Measurements from ENCODE around the gene PLVAP. TPM values are rescaled to one million over a fixed set of nuclear protein-coding genes. Genes with fewer than 3 reads are reported as not detected.

PLVAP gene
- total RNA-seq, 4 donors from 2014 or later: 25.5 to 83.1 (median 26.6) TPM

DNA sequence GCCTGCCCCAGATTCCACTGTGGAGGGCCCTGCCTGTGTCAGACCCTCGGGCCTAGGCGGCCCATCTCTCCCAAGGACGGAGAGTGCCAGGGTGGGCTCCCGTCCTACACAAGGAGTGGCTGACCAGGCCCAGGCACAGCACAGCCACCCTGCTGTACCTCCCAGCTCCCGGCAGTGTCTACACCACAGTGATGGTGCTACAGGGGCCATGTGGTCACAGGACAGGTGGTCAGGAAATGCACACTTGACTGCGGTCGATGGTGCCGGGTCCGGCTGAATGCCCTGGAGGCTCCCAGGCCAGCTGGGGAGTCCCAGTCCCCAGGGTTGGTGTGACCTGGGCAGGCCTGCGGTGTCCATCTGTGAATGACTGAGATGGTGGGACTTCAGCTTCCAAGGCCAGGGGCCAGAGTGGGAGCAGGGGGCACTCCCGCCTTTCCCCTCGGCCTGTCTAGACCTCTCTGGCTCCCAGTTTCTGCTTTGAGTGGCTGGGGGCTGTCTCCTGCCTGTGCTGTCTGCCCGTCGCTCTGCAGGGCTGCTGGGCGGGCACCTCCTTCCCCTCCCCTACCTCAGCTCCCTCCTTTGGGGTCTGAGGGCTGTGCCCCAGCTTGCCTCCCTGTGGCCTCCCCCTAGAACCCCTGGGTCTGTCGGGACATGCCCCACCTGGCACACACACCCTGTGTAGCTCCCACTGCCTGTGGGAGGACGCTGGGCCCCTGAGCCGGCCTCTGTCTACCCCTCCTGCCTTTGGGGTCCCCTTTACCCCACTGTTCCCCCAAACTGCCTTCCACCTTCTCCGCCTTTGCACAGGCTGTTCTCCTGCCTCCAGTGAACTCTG lies 55.3 kb downstream of the PLVAP start:
- DNase-seq (ENCODE audit: low spot score in 2 of 2): no peak
- Histone ChIP-seq H3K36me3 (peaks cover 41% of the 10 kb centered on the region), H3K9me3 (no peaks in the 10 kb centered on the region), H3K27me3 (no peaks in the 10 kb centered on the region), H3K4me3 (no peak overlapping the region), H3K27ac (no peak overlapping the region), H3K4me1 (peaks cover 22% of the 10 kb centered on the region)
- TF ChIP-seq EP300 (IDR thresholded peaks at IDR 0.05) (no peak), POLR2AphosphoS5 (IDR thresholded peaks at IDR 0.05) (no peak), POLR2A (IDR thresholded peaks at IDR 0.05) (no peak)
- TF ChIP-seq, protein P1, sequence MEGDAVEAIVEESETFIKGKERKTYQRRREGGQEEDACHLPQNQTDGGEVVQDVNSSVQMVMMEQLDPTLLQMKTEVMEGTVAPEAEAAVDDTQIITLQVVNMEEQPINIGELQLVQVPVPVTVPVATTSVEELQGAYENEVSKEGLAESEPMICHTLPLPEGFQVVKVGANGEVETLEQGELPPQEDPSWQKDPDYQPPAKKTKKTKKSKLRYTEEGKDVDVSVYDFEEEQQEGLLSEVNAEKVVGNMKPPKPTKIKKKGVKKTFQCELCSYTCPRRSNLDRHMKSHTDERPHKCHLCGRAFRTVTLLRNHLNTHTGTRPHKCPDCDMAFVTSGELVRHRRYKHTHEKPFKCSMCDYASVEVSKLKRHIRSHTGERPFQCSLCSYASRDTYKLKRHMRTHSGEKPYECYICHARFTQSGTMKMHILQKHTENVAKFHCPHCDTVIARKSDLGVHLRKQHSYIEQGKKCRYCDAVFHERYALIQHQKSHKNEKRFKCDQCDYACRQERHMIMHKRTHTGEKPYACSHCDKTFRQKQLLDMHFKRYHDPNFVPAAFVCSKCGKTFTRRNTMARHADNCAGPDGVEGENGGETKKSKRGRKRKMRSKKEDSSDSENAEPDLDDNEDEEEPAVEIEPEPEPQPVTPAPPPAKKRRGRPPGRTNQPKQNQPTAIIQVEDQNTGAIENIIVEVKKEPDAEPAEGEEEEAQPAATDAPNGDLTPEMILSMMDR (IDR thresholded peaks at IDR 0.05): no peak
- WGBS: 83% methylated on average over 10 of the region's 19 CpGs

DNA sequence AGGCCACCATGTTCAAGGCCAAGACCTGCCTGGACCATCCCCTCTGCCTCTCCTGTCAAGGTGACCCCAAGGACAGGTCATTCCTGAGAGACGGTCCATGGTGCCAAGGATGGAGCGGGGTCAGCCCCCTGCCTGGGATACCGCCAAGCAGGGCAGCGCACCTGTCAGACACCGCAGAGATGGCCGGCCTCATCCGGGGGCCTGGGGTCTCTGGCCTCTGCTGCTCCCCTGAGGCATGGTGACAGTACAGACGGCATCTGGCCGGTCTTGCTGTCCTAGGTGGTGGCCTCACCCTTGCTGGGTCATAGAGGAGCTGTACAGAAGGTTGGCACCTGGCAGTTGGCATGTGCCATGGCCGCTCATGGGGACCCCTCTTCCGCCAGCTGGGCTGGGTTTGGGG lies 56.7 kb downstream of the PLVAP start:
- Histone ChIP-seq H3K9me3 (no peaks in the 10 kb centered on the region), H3K27me3 (no peaks in the 10 kb centered on the region), H3K4me1 (peaks cover 12% of the 10 kb centered on the region), H3K27ac (no peak overlapping the region), H3K4me3 (no peak overlapping the region), H3K36me3 (peaks cover 51% of the 10 kb centered on the region)
- TF ChIP-seq, protein P1 (IDR thresholded peaks at IDR 0.05): no peak
- no peak for TF ChIP-seq POLR2AphosphoS5 (IDR thresholded peaks at IDR 0.05)
- TF ChIP-seq POLR2A (IDR thresholded peaks at IDR 0.05): no peak
- no peak for TF ChIP-seq EP300 (IDR thresholded peaks at IDR 0.05)
- DNase-seq (ENCODE audit: low spot score in 2 of 2): no peak
- WGBS: 100% methylated on average over 1 of the region's 11 CpGs

DNA sequence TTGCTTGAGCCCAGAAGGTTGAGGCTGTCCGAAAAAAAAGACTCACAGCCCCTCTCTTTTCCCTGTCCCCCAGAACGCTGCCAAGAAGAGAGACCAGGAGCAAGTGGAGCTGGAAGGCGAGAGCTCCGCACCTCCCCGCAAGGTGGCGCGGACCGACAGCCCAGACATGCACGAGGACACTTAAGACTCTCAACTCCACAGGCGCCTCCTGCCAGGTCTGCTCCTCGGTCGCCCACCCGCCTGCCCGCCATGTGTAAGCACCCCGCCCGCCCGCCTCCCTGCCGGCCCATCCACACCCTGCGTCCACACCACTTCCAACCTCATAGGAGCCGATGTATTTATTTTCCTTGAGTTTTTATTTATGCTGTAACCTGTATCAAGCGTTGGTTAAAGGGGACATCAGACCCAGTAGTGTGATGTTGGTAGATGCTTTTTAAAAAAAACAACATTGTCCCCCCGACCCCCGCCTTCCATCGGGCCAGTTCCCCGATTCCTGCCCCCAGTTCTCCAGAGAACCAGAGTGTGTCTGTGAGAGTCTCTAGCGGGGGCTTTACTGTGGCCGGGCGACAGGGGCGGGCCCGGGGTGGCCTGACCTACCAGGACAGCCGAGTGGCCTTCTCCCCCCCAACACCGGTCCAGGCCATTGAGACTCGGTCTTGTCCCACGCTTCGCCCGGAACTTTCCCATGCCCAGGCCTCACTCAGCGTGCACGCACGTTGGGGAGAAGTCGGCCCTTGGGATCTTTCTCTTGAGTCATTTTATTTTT lies 57.5 kb downstream of the PLVAP start:
- Histone ChIP-seq H3K27ac (no peak overlapping the region), H3K27me3 (no peaks in the 10 kb centered on the region), H3K36me3 (peaks cover 51% of the 10 kb centered on the region), H3K4me1 (peaks cover 12% of the 10 kb centered on the region), H3K9me3 (no peaks in the 10 kb centered on the region), H3K4me3 (no peak overlapping the region)
- no peak for DNase-seq (ENCODE audit: low spot score in 2 of 2)
- 93% methylated on average over 34 of the region's 40 CpGs for WGBS
- no peak for TF ChIP-seq EP300 (IDR thresholded peaks at IDR 0.05)
- TF ChIP-seq, protein P1 (IDR thresholded peaks at IDR 0.05): no peak
- TF ChIP-seq POLR2A (IDR thresholded peaks at IDR 0.05): no peak
- no peak for TF ChIP-seq POLR2AphosphoS5 (IDR thresholded peaks at IDR 0.05)

DNA sequence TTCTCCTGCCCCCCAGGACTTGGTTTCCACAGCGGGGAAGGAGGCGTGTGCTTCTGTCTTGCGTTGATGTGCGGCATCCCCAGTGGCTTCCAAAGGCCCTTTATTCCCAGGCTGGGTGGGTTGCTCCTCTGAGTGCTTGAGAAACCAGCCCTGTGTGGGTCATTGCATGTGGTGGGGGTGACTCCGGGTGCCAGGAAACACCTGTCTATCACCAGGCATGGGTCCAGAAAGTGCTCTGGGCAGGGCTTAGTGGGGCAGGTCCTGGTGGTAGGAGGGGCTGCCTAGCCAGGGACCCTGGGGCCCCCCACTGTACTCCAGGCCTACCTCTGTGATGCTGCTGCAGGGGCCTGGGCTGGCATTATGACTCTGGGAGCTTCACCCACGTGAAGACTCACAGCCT lies 58.2 kb downstream of the PLVAP start:
- Histone ChIP-seq H3K4me3 (no peak overlapping the region), H3K9me3 (no peaks in the 10 kb centered on the region), H3K27me3 (no peaks in the 10 kb centered on the region), H3K36me3 (peaks cover 57% of the 10 kb centered on the region), H3K4me1 (peaks cover 7% of the 10 kb centered on the region), H3K27ac (no peak overlapping the region)
- WGBS: 98% methylated on average over 4 of the region's 6 CpGs
- DNase-seq (ENCODE audit: low spot score in 2 of 2): no peak
- no peak for TF ChIP-seq POLR2A (IDR thresholded peaks at IDR 0.05)
- TF ChIP-seq EP300 (IDR thresholded peaks at IDR 0.05): no peak
- no peak for TF ChIP-seq POLR2AphosphoS5 (IDR thresholded peaks at IDR 0.05)
- TF ChIP-seq, protein P1 (IDR thresholded peaks at IDR 0.05): no peak

DNA sequence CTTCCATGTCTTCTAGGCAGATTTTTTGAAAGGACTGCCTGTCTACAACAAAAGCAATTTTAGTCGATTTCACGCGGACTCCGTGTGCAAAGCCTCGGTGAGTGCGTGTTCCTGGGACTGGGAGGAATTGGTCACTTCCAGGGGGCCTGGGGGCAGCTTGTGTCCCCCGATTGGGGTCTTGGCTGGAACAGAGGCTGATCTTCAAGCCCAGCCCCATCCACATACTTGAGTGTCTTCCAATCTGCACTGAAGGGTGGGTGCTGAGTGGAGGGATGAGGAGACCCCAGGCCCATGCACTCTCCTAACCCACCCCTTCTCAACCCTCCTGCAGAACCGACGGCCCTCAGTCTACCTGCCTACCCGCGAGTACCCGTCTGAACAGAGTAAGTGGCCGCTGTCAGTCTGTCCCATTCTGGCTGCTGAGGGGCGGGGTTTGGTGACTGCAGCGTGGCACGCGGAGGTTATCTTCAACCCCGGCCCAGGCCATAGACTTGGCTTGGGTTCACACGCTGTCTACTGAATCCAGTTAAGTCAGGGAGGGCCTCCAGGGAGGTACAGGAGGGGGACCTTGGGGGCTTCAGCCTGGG lies 63.0 kb downstream of the PLVAP start:
- Histone ChIP-seq H3K4me1 (peaks cover 24% of the 10 kb centered on the region), H3K36me3 (peaks cover 36% of the 10 kb centered on the region), H3K9me3 (no peaks in the 10 kb centered on the region), H3K4me3 (no peak overlapping the region), H3K27ac (no peak overlapping the region), H3K27me3 (no peaks in the 10 kb centered on the region)
- 88% methylated on average over 17 of the region's 19 CpGs for WGBS
- no peak for DNase-seq (ENCODE audit: low spot score in 2 of 2)
- TF ChIP-seq POLR2AphosphoS5 (IDR thresholded peaks at IDR 0.05) (no peak), EP300 (IDR thresholded peaks at IDR 0.05) (no peak), POLR2A (IDR thresholded peaks at IDR 0.05) (no peak)
- TF ChIP-seq, protein P1 (IDR thresholded peaks at IDR 0.05): no peak
